Karpas-422 (cell line): ENCODE measurements around the gene NPIPA8. TPM values are rescaled to one million over a fixed set of nuclear protein-coding genes. Genes with fewer than 3 reads are reported as not detected.
"Not testable (repeated sequence)": the region's sequence is repeated elsewhere in the genome, so short reads cannot be mapped to it uniquely, and the experiment has no call there.

Experiments used
- DNase-seq: peaks from one replicate; pipeline ENCODE4 v3.0.0-alpha.2; 2015
- H2AFZ ChIP-seq: fragments of 200-600 bp; sonication (generic); 2 replicates; pipeline ENCODE4 v1.6.1; 2014; ENCODE audit warnings: antibody characterized with exemption, low read length, mixed read lengths
- H3K27ac ChIP-seq: fragments of 200-600 bp; sonication (generic); 2 replicates; pipeline ENCODE4 v1.5.1; 2014; ENCODE audit warnings: mild to moderate bottlenecking, low read length, moderate library complexity
- H3K27me3 ChIP-seq: fragments of 200-600 bp; sonication (generic); 2 replicates; pipeline ENCODE4 v1.6.1; 2014; ENCODE audit warnings: low read length, mixed read lengths
- H3K36me3 ChIP-seq: fragments of 200-600 bp; sonication (generic); 2 replicates; pipeline ENCODE4 v1.6.1; 2014; ENCODE audit warnings: low read length, mixed read lengths; ENCODE audit not compliant: insufficient read depth
- H3K4me1 ChIP-seq: fragments of 200-600 bp; sonication (generic); 2 replicates; pipeline ENCODE4 v1.6.1; 2014; ENCODE audit warnings: mild to moderate bottlenecking, low read length, mixed read lengths
- H3K4me2 ChIP-seq: fragments of 200-600 bp; sonication (generic); 2 replicates; pipeline ENCODE4 v1.6.1; 2014; ENCODE audit warnings: low read length, low read depth, mild to moderate bottlenecking; ENCODE audit not compliant: poor library complexity, severe bottlenecking
- H3K4me3 ChIP-seq: fragments of 200-600 bp; sonication (generic); 2 replicates; pipeline ENCODE4 v1.5.1; 2014; ENCODE audit warnings: mild to moderate bottlenecking, antibody characterized with exemption, low read length, mixed read lengths
- H3K79me2 ChIP-seq: fragments of 200-600 bp; sonication (generic); 2 replicates; pipeline ENCODE4 v1.6.1; 2014; ENCODE audit warnings: mild to moderate bottlenecking, low read length, mixed read lengths
- H3K9ac ChIP-seq: fragments of 200-600 bp; sonication (generic); 2 replicates; pipeline ENCODE4 v1.6.0; 2014; ENCODE audit warnings: low read length
- H3K9me2 ChIP-seq: fragments of 200-600 bp; sonication (generic), shearing (Covaris generic); replicated peaks from 2 replicates; pipeline ENCODE4 v1.6.0; 2014; ENCODE audit warnings: mild to moderate bottlenecking, low read length, moderate library complexity; ENCODE audit not compliant: insufficient read depth
- H3K9me3 ChIP-seq: fragments of 300-700, 200-600 bp; sonication (generic); 2 replicates; pipeline ENCODE4 v1.6.1; 2014; ENCODE audit warnings: low read length, mixed read lengths
- H4K20me1 ChIP-seq: fragments of 200-600 bp; sonication (generic); 2 replicates; pipeline ENCODE4 v1.6.1; 2014; ENCODE audit warnings: mild to moderate bottlenecking, antibody characterized with exemption, low read length, low read depth; ENCODE audit not compliant: insufficient read depth
- total RNA-seq: library from RNA; depleted of rRNA; stranded (reverse); fragments of >200 nt; shearing (Covaris generic); gene quantifications from 2 replicates; pipeline ENCODE4 v1.2.3, GENCODE V29; 2014; ENCODE audit warnings: low replicate concordance

Gene NPIPA8
- total RNA-seq, 1 experiment from 2014 or later: not detected

- not testable (repeated sequence) for H3K27ac ChIP-seq, H3K9me3 ChIP-seq, H3K4me2 ChIP-seq, H2AFZ ChIP-seq, DNase-seq, H3K36me3 ChIP-seq, H3K79me2 ChIP-seq, H3K4me1 ChIP-seq, H3K9ac ChIP-seq, H4K20me1 ChIP-seq, H3K9me2 ChIP-seq, H3K4me3 ChIP-seq, H3K27me3 ChIP-seq
These were observed 5.0 kb upstream of the NPIPA8 start for GRCh38 chr16:18341417-18341960.

- H4K20me1 ChIP-seq, H3K79me2 ChIP-seq, H3K4me1 ChIP-seq, H3K9ac ChIP-seq, H3K27ac ChIP-seq, H3K4me3 ChIP-seq, H3K9me3 ChIP-seq, H2AFZ ChIP-seq, H3K4me2 ChIP-seq, H3K36me3 ChIP-seq, H3K27me3 ChIP-seq, H3K9me2 ChIP-seq, DNase-seq: not testable (repeated sequence)
These were observed 2.7 kb upstream of the NPIPA8 start for GRCh38 chr16:18339210-18339609.

DNA sequence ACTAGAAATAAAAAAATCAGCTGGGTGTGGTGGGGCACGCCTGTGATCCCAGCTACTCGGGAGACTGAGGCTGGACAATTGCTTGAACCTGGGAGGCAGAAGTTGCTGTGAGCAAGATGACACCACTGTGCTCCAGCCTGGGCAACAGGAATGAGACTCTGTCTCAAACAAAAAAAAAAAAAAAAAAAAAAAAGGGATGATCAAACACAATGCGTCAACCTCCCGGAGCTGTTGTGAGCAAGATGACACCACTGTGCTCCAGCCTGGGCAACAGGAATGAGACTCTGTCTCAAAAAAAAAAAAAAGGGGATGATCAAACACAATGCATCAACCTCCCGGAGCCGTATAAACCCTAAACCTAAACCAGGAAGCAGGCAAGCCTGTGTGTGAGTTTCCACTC lies 24.7 kb downstream of the NPIPA8 start:
- H3K9ac ChIP-seq, H3K4me2 ChIP-seq, H4K20me1 ChIP-seq, H3K27me3 ChIP-seq, H3K4me1 ChIP-seq, H3K27ac ChIP-seq, H3K4me3 ChIP-seq, H3K79me2 ChIP-seq, H3K9me2 ChIP-seq, H3K36me3 ChIP-seq, DNase-seq, H3K9me3 ChIP-seq, H2AFZ ChIP-seq: not testable (repeated sequence)

DNA sequence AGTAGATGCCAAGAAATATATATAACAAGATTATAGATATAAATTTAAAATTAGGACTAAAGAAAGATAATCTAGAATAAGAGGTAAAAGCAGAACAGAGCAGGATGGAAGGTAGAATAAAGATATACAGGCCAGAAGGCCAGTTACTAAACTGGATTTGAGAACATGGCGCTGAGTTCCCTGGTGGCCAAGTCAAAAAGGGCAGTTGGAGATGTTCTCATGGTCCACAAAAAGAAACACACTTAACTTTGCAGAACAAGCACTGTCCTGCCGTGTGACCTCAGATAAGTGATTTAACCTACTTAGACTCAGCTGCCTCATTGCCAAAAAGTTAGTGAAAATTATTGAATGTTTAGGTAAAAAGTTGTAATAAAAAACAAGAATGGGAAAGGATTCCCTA lies 27.4 kb downstream of the NPIPA8 start:
- H3K9me3 ChIP-seq, H2AFZ ChIP-seq, H3K27me3 ChIP-seq, H3K36me3 ChIP-seq, H4K20me1 ChIP-seq, DNase-seq, H3K9ac ChIP-seq, H3K27ac ChIP-seq, H3K79me2 ChIP-seq, H3K4me3 ChIP-seq, H3K9me2 ChIP-seq, H3K4me1 ChIP-seq, H3K4me2 ChIP-seq: not testable (repeated sequence)

- not testable (repeated sequence) for H3K9me3 ChIP-seq, H3K4me2 ChIP-seq, H3K79me2 ChIP-seq, DNase-seq, H3K9me2 ChIP-seq, H3K27me3 ChIP-seq, H3K9ac ChIP-seq, H4K20me1 ChIP-seq, H3K4me1 ChIP-seq, H3K36me3 ChIP-seq, H2AFZ ChIP-seq, H3K27ac ChIP-seq, H3K4me3 ChIP-seq
These were observed 29.3 kb downstream of the NPIPA8 start for GRCh38 chr16:18307241-18307640.

GRCh38 chr16:18306066-18306465 lies 30.5 kb downstream of the NPIPA8 start:
- H3K9me2 ChIP-seq, H3K9ac ChIP-seq, H4K20me1 ChIP-seq, H3K4me3 ChIP-seq, H3K36me3 ChIP-seq, H3K4me2 ChIP-seq, H3K27me3 ChIP-seq, DNase-seq, H3K27ac ChIP-seq, H3K9me3 ChIP-seq, H3K79me2 ChIP-seq, H2AFZ ChIP-seq, H3K4me1 ChIP-seq: not testable (repeated sequence)

DNA sequence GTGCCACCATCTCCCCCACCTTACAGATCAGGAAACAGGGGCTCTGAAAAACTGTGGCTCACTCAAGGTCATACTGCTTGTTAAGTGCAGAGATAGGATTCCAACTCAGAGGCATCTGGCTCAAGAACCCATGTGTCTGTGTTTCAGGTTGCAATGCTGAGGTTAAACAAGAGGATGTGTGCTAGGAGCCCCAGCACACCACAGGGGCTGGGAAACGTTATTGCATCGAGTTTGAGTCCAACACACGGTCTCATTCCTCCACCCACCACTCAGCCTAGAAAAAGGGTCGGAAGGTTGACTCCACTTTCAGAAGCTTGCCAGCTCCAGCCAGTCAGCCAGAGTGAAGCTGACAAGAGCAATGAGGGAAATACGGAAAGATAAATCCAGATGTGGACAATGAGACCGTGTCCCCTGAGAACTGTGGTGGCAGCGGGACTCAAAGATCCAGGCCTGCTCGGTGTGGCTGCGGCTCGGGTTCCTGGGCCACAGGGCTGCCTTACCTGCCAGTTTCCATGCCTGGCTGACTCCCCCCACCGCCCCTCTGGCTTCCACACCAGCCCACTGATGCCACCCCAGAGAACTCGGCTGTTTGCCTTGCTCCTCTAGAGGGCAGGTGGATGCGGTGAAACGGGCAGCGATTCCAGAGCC lies 33.4 kb downstream of the NPIPA8 start:
- not testable (repeated sequence) for H3K9me2 ChIP-seq, H3K4me3 ChIP-seq, H3K36me3 ChIP-seq, H3K27me3 ChIP-seq, H3K4me2 ChIP-seq, H4K20me1 ChIP-seq, H3K27ac ChIP-seq, DNase-seq, H3K9me3 ChIP-seq, H3K9ac ChIP-seq, H3K79me2 ChIP-seq, H3K4me1 ChIP-seq, H2AFZ ChIP-seq

GRCh38 chr16:18297714-18298113 lies 38.8 kb downstream of the NPIPA8 start:
- H3K9me2 ChIP-seq, H3K27ac ChIP-seq, H3K79me2 ChIP-seq, H2AFZ ChIP-seq, H3K9ac ChIP-seq, H3K36me3 ChIP-seq, H3K27me3 ChIP-seq, H3K4me2 ChIP-seq, DNase-seq, H3K4me3 ChIP-seq, H3K9me3 ChIP-seq, H4K20me1 ChIP-seq, H3K4me1 ChIP-seq: not testable (repeated sequence)

GRCh38 chr16:18296931-18297330 lies 39.6 kb downstream of the NPIPA8 start:
- not testable (repeated sequence) for H3K4me1 ChIP-seq, DNase-seq, H2AFZ ChIP-seq, H3K9me2 ChIP-seq, H3K27me3 ChIP-seq, H3K4me2 ChIP-seq, H3K27ac ChIP-seq, H3K9me3 ChIP-seq, H3K79me2 ChIP-seq, H3K36me3 ChIP-seq, H3K4me3 ChIP-seq, H3K9ac ChIP-seq, H4K20me1 ChIP-seq
